Thoracic aorta (tissue), 2 donors: Measurements from ENCODE around the gene LUM. TPM values are rescaled to one million over a fixed set of nuclear protein-coding genes. Genes with fewer than 3 reads are reported as not detected.

Experiments used
- ATAC-seq: fragments of 150-250 bp; one replicate; pipeline ENCODE4 v1.8.0; 2017; ENCODE audit warnings: low read depth; ENCODE audit not compliant: insufficient number of reproducible peaks, low FRiP score
- DNase-seq: peaks from one replicate; pipeline ENCODE4 v3.0.0-alpha.2; 2020; ENCODE audit warnings: low spot score
- H3K27ac ChIP-seq, 2 donors: fragments of 200-600 bp; sonication (generic); 1 replicate in 1 of 2; 2 replicates in 1 of 2; pipeline ENCODE4 v1.5.1; 2016; ENCODE audit warnings: mild to moderate bottlenecking in 2 of 2, moderate library complexity in 2 of 2
- H3K27me3 ChIP-seq: fragments of 200-600 bp; sonication (generic); replicated peaks from 2 replicates; pipeline ENCODE4 v1.6.0; 2016; ENCODE audit warnings: mild to moderate bottlenecking; ENCODE audit not compliant: insufficient read depth
- H3K36me3 ChIP-seq: fragments of 200-600 bp; sonication (generic); one replicate; pipeline ENCODE4 v1.5.1; 2016
- H3K4me1 ChIP-seq, 2 donors: fragments of 200-600 bp; sonication (generic); 1 replicate in 1 of 2; 2 replicates in 1 of 2; pipeline versions ENCODE4 v1.5.1 to v1.6.0; 2016; ENCODE audit warnings: low read depth in 2 of 2, mild to moderate bottlenecking in 1 of 2; ENCODE audit not compliant: control insufficient read depth in 1 of 2
- H3K4me3 ChIP-seq: fragments of 200-600 bp; sonication (generic); 2 replicates; pipeline ENCODE4 v1.5.1; 2016; ENCODE audit warnings: mild to moderate bottlenecking
- H3K9me3 ChIP-seq: fragments of 200-600 bp; sonication (generic); 2 replicates; pipeline ENCODE4 v1.5.1; 2016
- CTCF ChIP-seq: fragments of 200-600 bp; sonication (generic); IDR thresholded peaks from one replicate; pipeline ENCODE4 v1.5.1; 2019; ENCODE audit warnings: antibody characterized with exemption
- total RNA-seq, 2 donors: library from RNA; depleted of rRNA; stranded (reverse); fragments of >200 nt; gene quantifications; one replicate each; pipeline versions ENCODE4 v1.1.0 to v1.2.3, GENCODE V29; 2016

Gene LUM
- total RNA-seq, 2 donors from 2014 or later: 138 to 257 TPM

- no peak overlapping the region for H3K27ac ChIP-seq
- DNase-seq (no peak), ATAC-seq (no peak)
- TF ChIP-seq CTCF: no peak
- no peak overlapping the region for H3K4me3 ChIP-seq
- H3K36me3 ChIP-seq: no peaks in the 10 kb centered on the region
- no peaks in the 10 kb centered on the region for H3K27me3 ChIP-seq
- H3K9me3 ChIP-seq: no peaks in the 10 kb centered on the region
- peaks cover 14 to 17% of the 10 kb centered on the region in 2 donors for H3K4me1 ChIP-seq
Observed at GRCh38 chr12:91133871-91134270, 22.6 kb upstream of the LUM start.

- no peak overlapping the region for H3K27ac ChIP-seq
- H3K27me3 ChIP-seq: no peaks in the 10 kb centered on the region
- TF ChIP-seq CTCF: no peak
- no peaks in the 10 kb centered on the region for H3K4me1 ChIP-seq
- DNase-seq (no peak), ATAC-seq (no peak)
- no peaks in the 10 kb centered on the region for H3K9me3 ChIP-seq
- H3K4me3 ChIP-seq: no peak overlapping the region
- H3K36me3 ChIP-seq: no peaks in the 10 kb centered on the region
Observed at GRCh38 chr12:91129662-91130362, 18.5 kb upstream of the LUM start.

- DNase-seq: no peak
- no peaks in the 10 kb centered on the region for H3K27me3 ChIP-seq
- H3K4me1 ChIP-seq: no peaks in the 10 kb centered on the region
- no peak for ATAC-seq
- no peak for TF ChIP-seq CTCF
- no peak overlapping the region for H3K4me3 ChIP-seq
- no peaks in the 10 kb centered on the region for H3K36me3 ChIP-seq
- no peaks in the 10 kb centered on the region for H3K9me3 ChIP-seq
- no peak overlapping the region for H3K27ac ChIP-seq
Observed at GRCh38 chr12:91127751-91128150, 16.5 kb upstream of the LUM start.

GRCh38 chr12:91127306-91127705 is 16.0 kb upstream of the LUM start:
- Histone ChIP-seq H3K4me3 (no peak overlapping the region), H3K4me1 (no peaks in the 10 kb centered on the region), H3K36me3 (no peaks in the 10 kb centered on the region), H3K27me3 (no peaks in the 10 kb centered on the region), H3K9me3 (no peaks in the 10 kb centered on the region), H3K27ac (no peak overlapping the region)
- TF ChIP-seq CTCF: no peak
- ATAC-seq (no peak), DNase-seq (no peak)

- no peaks in the 10 kb centered on the region for H3K36me3 ChIP-seq
- TF ChIP-seq CTCF: no peak
- no peak overlapping the region for H3K4me3 ChIP-seq
- no peak overlapping the region for H3K27ac ChIP-seq
- no peaks in the 10 kb centered on the region for H3K4me1 ChIP-seq
- no peaks in the 10 kb centered on the region for H3K9me3 ChIP-seq
- H3K27me3 ChIP-seq: no peaks in the 10 kb centered on the region
- DNase-seq: no peak
- ATAC-seq: peak; percentile 26
Observed at GRCh38 chr12:91126516-91126915, 15.2 kb upstream of the LUM start.
